ENCODE data around the gene SPINK5.

GRCh38 chr5:148060881-148061280 is 2.9 kb upstream of the SPINK5 start:
- TF ChIP-seq ZNF76 (tag by site-specific recombination; IDR thresholded peaks at IDR 0.05; ENCODE audit: borderline replicate concordance, low read depth) (no peak), ZNF18 (tag by site-specific recombination; IDR thresholded peaks at IDR 0.05) (no peak)
